Activated CD8-positive, alpha-beta memory T cell treated with anti-CD3 and anti-CD28 coated beads for 1 hour (primary cell): ENCODE results near the gene SPDYE8.
"Not testable (repeated sequence)": the region's sequence is repeated elsewhere in the genome, so short reads cannot be mapped to it uniquely, and the experiment has no call there.

Experiments used
- DNase-seq, 2 donors: peaks; one replicate each; pipeline ENCODE4 v3.0.0-alpha.2; 2020; ENCODE audit warnings: low read depth in 1 of 2; ENCODE audit errors: extremely low read depth in 1 of 2

Gene SPDYE8

GRCh38 chr7:73029666-73030065 is at the start of gene SPDYE8:
TSS of gene SPDYE8 (minus strand) at chr7:73029766. CDS start at chr7:73027966, 1,800 bp downstream.
- DNase-seq: not testable (repeated sequence)

- not testable (repeated sequence) for DNase-seq
These were observed 28.2 kb upstream of the SPDYE8 start, which contains the start of gene SPDYE11 for GRCh38 chr7:73057811-73058210. TSS of gene SPDYE11 (minus strand) at chr7:73057911. CDS start at chr7:73056111, 1,800 bp downstream.

- DNase-seq: not testable (repeated sequence)
These were observed 23.1 kb downstream of the SPDYE8 start for GRCh38 chr7:73006491-73006890.

GRCh38 chr7:73005693-73006447 is 23.7 kb downstream of the SPDYE8 start:
- peak; percentile 69 to 71 for DNase-seq

- DNase-seq: peak in 1 of 2 donors; percentile 61
These were observed 24.2 kb downstream of the SPDYE8 start for GRCh38 chr7:73005356-73005692.

- not testable (repeated sequence) for DNase-seq
These were observed 31.6 kb downstream of the SPDYE8 start for GRCh38 chr7:72997887-72998468.

GRCh38 chr7:72997447-72997846 is 32.1 kb downstream of the SPDYE8 start:
- DNase-seq: not testable (repeated sequence)

GRCh38 chr7:72995484-72995883 is 34.1 kb downstream of the SPDYE8 start:
- DNase-seq: not testable (repeated sequence)

GRCh38 chr7:72990146-72990913 is 39.2 kb downstream of the SPDYE8 start:
- DNase-seq: not testable (repeated sequence)

- DNase-seq: not testable (repeated sequence)
These were observed 47.5 kb downstream of the SPDYE8 start for GRCh38 chr7:72982084-72982483.

GRCh38 chr7:72980382-72980781 is 49.2 kb downstream of the SPDYE8 start:
- DNase-seq: not testable (repeated sequence)

GRCh38 chr7:72976434-72976833 is 53.1 kb downstream of the SPDYE8 start:
- not testable (repeated sequence) for DNase-seq

GRCh38 chr7:72975656-72976286 is 53.8 kb downstream of the SPDYE8 start:
- not testable (repeated sequence) for DNase-seq

GRCh38 chr7:72974781-72975180 is 54.8 kb downstream of the SPDYE8 start:
- not testable (repeated sequence) for DNase-seq

GRCh38 chr7:72971505-72971904 is 58.1 kb downstream of the SPDYE8 start:
- DNase-seq: not testable (repeated sequence)
